Measurements from ENCODE around the gene FAM53B. TPM values are rescaled to one million over a fixed set of nuclear protein-coding genes. Genes with fewer than 3 reads are reported as not detected.

The FAM53B gene
- polyA plus RNA-seq, 1 of the 3 experiments (the other 2 are of a cell fraction), result 5.6 TPM

DNA sequence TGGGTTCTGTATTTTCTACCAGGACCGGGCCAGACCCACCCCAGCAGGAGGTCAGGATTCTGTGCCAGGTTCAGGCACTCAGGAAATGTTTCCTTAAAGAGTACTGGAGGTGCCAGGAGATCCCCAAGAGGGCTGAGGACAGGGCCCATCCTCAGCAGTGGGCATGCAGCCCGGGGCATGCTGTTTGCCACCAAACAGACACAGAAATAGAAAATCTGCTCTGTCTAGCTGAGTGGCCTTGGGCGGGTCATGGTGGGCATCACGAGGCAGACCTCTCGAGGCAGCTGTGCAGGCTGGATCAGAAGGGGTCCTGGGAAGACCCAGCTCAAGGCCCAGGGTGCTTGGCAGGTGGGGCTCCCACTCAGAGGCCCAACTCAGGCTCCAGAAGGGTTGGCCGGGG, 105.0 kb downstream of the FAM53B start:
- TF ChIP-seq FOSL2 (IDR thresholded peaks at IDR 0.05; ENCODE audit: borderline replicate concordance, low read depth) (no peak), YY1 (IDR thresholded peaks at IDR 0.05; ENCODE audit: low read depth) (no peak), RAD21 (IDR thresholded peaks at IDR 0.05; ENCODE audit: low read length) (no peak), TAF1 (IDR thresholded peaks at IDR 0.05; ENCODE audit: borderline replicate concordance, low read depth, low read length) (no peak), NRF1 (IDR thresholded peaks at IDR 0.05; ENCODE audit: low read depth, low read length) (no peak), TEAD4 (IDR thresholded peaks at IDR 0.05; ENCODE audit: borderline replicate concordance, insufficient read depth) (no peak)
- Histone ChIP-seq H3K4me2 (no peak overlapping the region), H3K79me2 (ENCODE audit: insufficient read depth) (no peaks in the 10 kb centered on the region), H3K36me3 (replicated peaks in 1 of 2; ENCODE audit: control insufficient read depth in 1 of 2, insufficient read depth in 2 of 2, low read length in 1 of 2) (no peaks in the 10 kb centered on the region), H3K27me3 (ENCODE audit: insufficient read depth) (no peaks in the 10 kb centered on the region), H3K9ac (no peak overlapping the region), H3K4me1 (ENCODE audit: control insufficient read depth in 1 of 2, insufficient read depth in 2 of 2, low read depth in 1 of 2, low read length in 1 of 2) (peaks cover 0 to 30% of the 10 kb centered on the region in 2 experiments; a peak in 1 of 4 replicates), H4K20me1 (ENCODE audit: insufficient read depth) (no peaks in the 10 kb centered on the region; the same call in 1 of the 2 replicates), H3K9me2 (no peaks in the 10 kb centered on the region), H3K27ac (ENCODE audit: low read depth in 2 of 2, low read length in 1 of 2) (no peak overlapping the region), H3K9me3 (no peaks in the 10 kb centered on the region), H3F3A (replicated peaks; ENCODE audit: insufficient read depth) (no peaks in the 10 kb centered on the region), H3K4me3 (ENCODE audit: low read depth in 2 of 2, low read length in 1 of 2) (no peak overlapping the region), H2AFZ (ENCODE audit: low read depth) (no peak overlapping the region)
- ChIA-PET POLR2A (no interaction called here), CTCF (interaction anchor here (1.1 kb wide), 1 partner anchor 103 kb away, joined by 3 read pairs; no protein-coding TSS in a partner anchor)
- WGBS (ENCODE audit: low lambda C conversion rate), result 100% methylated on average over 2 of the region's 6 CpGs
- DNase-seq, result no peak

DNA sequence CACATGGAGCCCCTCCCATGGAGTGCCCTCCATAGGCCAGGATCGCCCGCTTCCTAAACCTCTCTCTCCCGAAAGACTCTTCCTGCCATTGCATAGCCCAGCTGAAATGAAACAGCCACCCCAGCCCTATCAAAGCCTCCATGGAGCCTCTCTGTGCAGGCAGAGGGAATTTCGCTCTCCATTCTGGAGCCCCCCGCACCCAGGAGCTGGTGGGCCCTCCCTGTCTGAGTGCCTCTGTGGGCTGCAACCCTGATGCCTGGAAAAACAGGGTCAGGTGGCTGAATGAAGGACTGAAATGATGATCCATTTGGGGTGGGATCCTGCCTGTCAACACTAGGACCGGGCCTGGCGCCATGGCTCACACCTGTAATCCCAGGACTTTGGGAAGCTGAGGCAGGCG, 106.4 kb downstream of the FAM53B start:
- no peaks in the 10 kb centered on the region for H3K79me2 ChIP-seq (ENCODE audit: insufficient read depth)
- no peak overlapping the region for H3K4me3 ChIP-seq (ENCODE audit: low read depth in 2 of 2, low read length in 1 of 2)
- DNase-seq, result no peak
- 95% methylated on average over 5 of the region's 8 CpGs for whole genome bisulfite sequencing (ENCODE audit: low lambda C conversion rate)
- no peak overlapping the region for H3K27ac ChIP-seq (ENCODE audit: low read depth in 2 of 2, low read length in 1 of 2)
- no peaks in the 10 kb centered on the region; the same call in 1 of the 2 replicates for H4K20me1 ChIP-seq (ENCODE audit: insufficient read depth)
- H2AFZ ChIP-seq (ENCODE audit: low read depth), result no peak overlapping the region
- H3K27me3 ChIP-seq (ENCODE audit: insufficient read depth), result no peaks in the 10 kb centered on the region
- no peaks in the 10 kb centered on the region for H3F3A ChIP-seq (replicated peaks; ENCODE audit: insufficient read depth)
- no peak overlapping the region for H3K9ac ChIP-seq
- H3K9me3 ChIP-seq, result no peaks in the 10 kb centered on the region
- CTCF ChIA-PET, result interaction anchor here (1.0 to 1.8 kb wide), 3 partner anchors 8 to 97 kb away, joined by 3 to 5 read pairs (median 4); no protein-coding TSS in a partner anchor
- H3K4me1 ChIP-seq (ENCODE audit: control insufficient read depth in 1 of 2, insufficient read depth in 2 of 2, low read depth in 1 of 2, low read length in 1 of 2), result peaks cover 0 to 24% of the 10 kb centered on the region in 2 experiments; a peak in 1 of 4 replicates
- no peak overlapping the region for H3K4me2 ChIP-seq
- H3K9me2 ChIP-seq, result no peaks in the 10 kb centered on the region
- no peaks in the 10 kb centered on the region for H3K36me3 ChIP-seq (replicated peaks in 1 of 2; ENCODE audit: control insufficient read depth in 1 of 2, insufficient read depth in 2 of 2, low read length in 1 of 2)
- TF ChIP-seq GATA2 (CRISPR knock-in tag; IDR thresholded peaks at IDR 0.05) (no peak), FOSL2 (IDR thresholded peaks at IDR 0.05; ENCODE audit: borderline replicate concordance, low read depth) (no peak), FOXM1 (IDR thresholded peaks at IDR 0.05; ENCODE audit: low read depth) (no peak), TAF1 (IDR thresholded peaks at IDR 0.05; ENCODE audit: borderline replicate concordance, low read depth, low read length) (no peak), POLR2AphosphoS5 (IDR thresholded peaks at IDR 0.05; ENCODE audit: low read depth, low read length) (no peak), JUND (IDR thresholded peaks at IDR 0.05) (no peak), TCF12 (IDR thresholded peaks at IDR 0.05) (no peak), RAD21 (IDR thresholded peaks at IDR 0.05; ENCODE audit: low read length) (no peak), EP300 (IDR thresholded peaks at IDR 0.05; ENCODE audit: borderline replicate concordance in 1 of 2, low read depth in 1 of 2, low read length in 1 of 2) (no peak), MXI1 (IDR thresholded peaks at IDR 0.05; ENCODE audit: low read depth, low read length) (no peak), SMC3 (IDR thresholded peaks at IDR 0.05; ENCODE audit: low read depth, low read length) (no peak), FOXJ3 (CRISPR knock-in tag; IDR thresholded peaks at IDR 0.05) (no peak), NRF1 (IDR thresholded peaks at IDR 0.05; ENCODE audit: low read depth, low read length) (no peak), RCOR1 (IDR thresholded peaks at IDR 0.05; ENCODE audit: low read length) (no peak)
- TF ChIP-seq, protein P1, sequence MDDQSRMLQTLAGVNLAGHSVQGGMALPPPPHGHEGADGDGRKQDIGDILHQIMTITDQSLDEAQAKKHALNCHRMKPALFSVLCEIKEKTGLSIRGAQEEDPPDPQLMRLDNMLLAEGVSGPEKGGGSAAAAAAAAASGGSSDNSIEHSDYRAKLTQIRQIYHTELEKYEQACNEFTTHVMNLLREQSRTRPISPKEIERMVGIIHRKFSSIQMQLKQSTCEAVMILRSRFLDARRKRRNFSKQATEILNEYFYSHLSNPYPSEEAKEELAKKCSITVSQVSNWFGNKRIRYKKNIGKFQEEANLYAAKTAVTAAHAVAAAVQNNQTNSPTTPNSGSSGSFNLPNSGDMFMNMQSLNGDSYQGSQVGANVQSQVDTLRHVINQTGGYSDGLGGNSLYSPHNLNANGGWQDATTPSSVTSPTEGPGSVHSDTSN (IDR thresholded peaks at IDR 0.05), result no peak
- TF ChIP-seq, protein P2, sequence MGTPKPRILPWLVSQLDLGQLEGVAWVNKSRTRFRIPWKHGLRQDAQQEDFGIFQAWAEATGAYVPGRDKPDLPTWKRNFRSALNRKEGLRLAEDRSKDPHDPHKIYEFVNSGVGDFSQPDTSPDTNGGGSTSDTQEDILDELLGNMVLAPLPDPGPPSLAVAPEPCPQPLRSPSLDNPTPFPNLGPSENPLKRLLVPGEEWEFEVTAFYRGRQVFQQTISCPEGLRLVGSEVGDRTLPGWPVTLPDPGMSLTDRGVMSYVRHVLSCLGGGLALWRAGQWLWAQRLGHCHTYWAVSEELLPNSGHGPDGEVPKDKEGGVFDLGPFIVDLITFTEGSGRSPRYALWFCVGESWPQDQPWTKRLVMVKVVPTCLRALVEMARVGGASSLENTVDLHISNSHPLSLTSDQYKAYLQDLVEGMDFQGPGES (IDR thresholded peaks at IDR 0.05; ENCODE audit: low read depth, low read length), result no peak
- TF ChIP-seq, protein P3, sequence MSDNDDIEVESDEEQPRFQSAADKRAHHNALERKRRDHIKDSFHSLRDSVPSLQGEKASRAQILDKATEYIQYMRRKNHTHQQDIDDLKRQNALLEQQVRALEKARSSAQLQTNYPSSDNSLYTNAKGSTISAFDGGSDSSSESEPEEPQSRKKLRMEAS (IDR thresholded peaks at IDR 0.05; ENCODE audit: low read depth), result no peak
- TF ChIP-seq, protein P4, sequence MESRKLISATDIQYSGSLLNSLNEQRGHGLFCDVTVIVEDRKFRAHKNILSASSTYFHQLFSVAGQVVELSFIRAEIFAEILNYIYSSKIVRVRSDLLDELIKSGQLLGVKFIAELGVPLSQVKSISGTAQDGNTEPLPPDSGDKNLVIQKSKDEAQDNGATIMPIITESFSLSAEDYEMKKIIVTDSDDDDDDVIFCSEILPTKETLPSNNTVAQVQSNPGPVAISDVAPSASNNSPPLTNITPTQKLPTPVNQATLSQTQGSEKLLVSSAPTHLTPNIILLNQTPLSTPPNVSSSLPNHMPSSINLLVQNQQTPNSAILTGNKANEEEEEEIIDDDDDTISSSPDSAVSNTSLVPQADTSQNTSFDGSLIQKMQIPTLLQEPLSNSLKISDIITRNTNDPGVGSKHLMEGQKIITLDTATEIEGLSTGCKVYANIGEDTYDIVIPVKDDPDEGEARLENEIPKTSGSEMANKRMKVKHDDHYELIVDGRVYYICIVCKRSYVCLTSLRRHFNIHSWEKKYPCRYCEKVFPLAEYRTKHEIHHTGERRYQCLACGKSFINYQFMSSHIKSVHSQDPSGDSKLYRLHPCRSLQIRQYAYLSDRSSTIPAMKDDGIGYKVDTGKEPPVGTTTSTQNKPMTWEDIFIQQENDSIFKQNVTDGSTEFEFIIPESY (IDR thresholded peaks at IDR 0.05; ENCODE audit: borderline replicate concordance, low read depth), result no peak
- POLR2A ChIA-PET, result no interaction called here
